ENCODE results near the gene SYNRG. TPM values are rescaled to one million over a fixed set of nuclear protein-coding genes. Genes with fewer than 3 reads are reported as not detected.

Gene SYNRG
- total and polyA plus RNA-seq, 4 donors = 6.5 to 20.5 (median 15.9) TPM

DNA sequence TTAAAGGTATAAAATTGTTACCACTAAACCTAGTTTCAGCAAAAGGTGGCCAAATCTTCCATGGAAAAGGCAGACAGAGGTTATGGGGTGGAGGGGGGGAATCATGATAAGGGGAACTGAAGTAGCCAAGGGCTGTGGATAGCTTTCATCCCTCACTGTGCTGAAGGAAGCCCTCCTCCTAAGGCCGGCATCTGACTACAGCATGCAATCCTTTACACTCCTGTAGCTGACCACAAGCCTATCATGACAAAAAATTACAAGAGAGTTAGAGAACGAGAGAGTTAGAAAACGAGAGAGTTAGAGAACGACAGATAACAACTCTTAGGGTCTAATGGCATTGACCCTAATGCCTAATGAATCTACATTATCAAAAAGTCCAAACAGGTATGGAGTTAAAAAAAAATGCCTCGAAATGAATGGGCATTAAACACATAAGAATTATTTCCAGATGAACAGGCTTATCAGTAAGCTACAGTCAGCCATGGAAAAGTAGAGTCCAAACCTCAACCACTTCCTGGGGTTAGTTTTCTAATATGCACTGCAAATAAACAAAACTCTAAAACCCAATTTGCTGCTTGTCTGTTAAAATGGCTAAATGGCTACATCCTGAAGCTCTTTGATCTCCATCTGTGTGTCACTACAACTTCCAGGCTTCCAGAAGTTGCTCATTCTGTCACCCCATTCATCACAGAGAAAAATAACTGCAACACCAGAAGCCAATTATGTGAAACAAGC is 89.8 kb downstream of the SYNRG start (continued):
- TF ChIP-seq HNF4A (conservative IDR thresholded peaks at IDR 0.05) = no peak

DNA sequence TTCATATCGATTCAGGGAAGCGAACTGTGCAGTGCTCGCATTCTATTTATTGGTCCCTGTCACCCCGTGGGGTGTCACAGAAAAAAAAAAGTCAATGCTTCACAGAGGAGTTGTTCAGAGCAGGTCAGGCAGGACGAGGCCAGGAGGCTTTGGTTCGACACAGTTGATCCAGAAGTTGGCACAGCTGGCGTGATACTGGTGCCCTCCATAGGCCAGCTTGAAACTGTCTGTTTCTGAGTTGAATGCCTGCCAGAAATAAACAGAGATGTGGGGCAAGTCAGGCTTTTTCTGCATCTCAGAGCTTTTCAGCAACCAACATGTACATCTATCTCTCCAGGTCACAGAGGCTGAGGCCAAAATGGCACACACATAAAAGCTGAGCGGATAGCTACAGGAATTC is 90.4 kb downstream of the SYNRG start:
- no peaks in the 10 kb centered on the region for H3K27me3 ChIP-seq (ENCODE audit: control insufficient read depth in 4 of 4, insufficient read depth in 4 of 4, low read length in 3 of 4)
- peaks cover 0 to 2% (median 0%) of the 10 kb centered on the region in 4 donors for H3K4me1 ChIP-seq (ENCODE audit: control insufficient read depth in 4 of 4, insufficient read depth in 4 of 4, low read length in 3 of 4)
- no peak overlapping the region for H3K27ac ChIP-seq (ENCODE audit: low read depth in 1 of 2, low read length in 2 of 2)
- no peak overlapping the region for H3K4me3 ChIP-seq (ENCODE audit: low read depth in 1 of 3, low read length in 3 of 3)
- no peaks in the 10 kb centered on the region for H3K9me3 ChIP-seq (ENCODE audit: control insufficient read depth in 4 of 4, low read length in 3 of 4)
- no peak for DNase-seq (ENCODE audit: low spot score)
- peak; percentile 78 to 81 for TF ChIP-seq RAD21 (IDR thresholded peaks at IDR 0.05)
- TF ChIP-seq YY1 (IDR thresholded peaks at IDR 0.05) = no peak
- TF ChIP-seq, protein P1, sequence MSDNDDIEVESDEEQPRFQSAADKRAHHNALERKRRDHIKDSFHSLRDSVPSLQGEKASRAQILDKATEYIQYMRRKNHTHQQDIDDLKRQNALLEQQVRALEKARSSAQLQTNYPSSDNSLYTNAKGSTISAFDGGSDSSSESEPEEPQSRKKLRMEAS (IDR thresholded peaks at IDR 0.05) = no peak
- no peak for TF ChIP-seq GABPA (IDR thresholded peaks at IDR 0.05 in 1 of 2, conservative IDR thresholded peaks at IDR 0.05 in 1 of 2)
- TF ChIP-seq, protein P2, sequence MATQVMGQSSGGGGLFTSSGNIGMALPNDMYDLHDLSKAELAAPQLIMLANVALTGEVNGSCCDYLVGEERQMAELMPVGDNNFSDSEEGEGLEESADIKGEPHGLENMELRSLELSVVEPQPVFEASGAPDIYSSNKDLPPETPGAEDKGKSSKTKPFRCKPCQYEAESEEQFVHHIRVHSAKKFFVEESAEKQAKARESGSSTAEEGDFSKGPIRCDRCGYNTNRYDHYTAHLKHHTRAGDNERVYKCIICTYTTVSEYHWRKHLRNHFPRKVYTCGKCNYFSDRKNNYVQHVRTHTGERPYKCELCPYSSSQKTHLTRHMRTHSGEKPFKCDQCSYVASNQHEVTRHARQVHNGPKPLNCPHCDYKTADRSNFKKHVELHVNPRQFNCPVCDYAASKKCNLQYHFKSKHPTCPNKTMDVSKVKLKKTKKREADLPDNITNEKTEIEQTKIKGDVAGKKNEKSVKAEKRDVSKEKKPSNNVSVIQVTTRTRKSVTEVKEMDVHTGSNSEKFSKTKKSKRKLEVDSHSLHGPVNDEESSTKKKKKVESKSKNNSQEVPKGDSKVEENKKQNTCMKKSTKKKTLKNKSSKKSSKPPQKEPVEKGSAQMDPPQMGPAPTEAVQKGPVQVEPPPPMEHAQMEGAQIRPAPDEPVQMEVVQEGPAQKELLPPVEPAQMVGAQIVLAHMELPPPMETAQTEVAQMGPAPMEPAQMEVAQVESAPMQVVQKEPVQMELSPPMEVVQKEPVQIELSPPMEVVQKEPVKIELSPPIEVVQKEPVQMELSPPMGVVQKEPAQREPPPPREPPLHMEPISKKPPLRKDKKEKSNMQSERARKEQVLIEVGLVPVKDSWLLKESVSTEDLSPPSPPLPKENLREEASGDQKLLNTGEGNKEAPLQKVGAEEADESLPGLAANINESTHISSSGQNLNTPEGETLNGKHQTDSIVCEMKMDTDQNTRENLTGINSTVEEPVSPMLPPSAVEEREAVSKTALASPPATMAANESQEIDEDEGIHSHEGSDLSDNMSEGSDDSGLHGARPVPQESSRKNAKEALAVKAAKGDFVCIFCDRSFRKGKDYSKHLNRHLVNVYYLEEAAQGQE (IDR thresholded peaks at IDR 0.05) = no peak
- peak in 1 of 2 donors; percentile 7 for TF ChIP-seq RXRA (IDR thresholded peaks at IDR 0.05)
- no peak for TF ChIP-seq JUND (IDR thresholded peaks at IDR 0.05)
- peak in 1 of 2 donors; percentile 21 for TF ChIP-seq HNF4A (conservative IDR thresholded peaks at IDR 0.05)
- TF ChIP-seq, protein P3, sequence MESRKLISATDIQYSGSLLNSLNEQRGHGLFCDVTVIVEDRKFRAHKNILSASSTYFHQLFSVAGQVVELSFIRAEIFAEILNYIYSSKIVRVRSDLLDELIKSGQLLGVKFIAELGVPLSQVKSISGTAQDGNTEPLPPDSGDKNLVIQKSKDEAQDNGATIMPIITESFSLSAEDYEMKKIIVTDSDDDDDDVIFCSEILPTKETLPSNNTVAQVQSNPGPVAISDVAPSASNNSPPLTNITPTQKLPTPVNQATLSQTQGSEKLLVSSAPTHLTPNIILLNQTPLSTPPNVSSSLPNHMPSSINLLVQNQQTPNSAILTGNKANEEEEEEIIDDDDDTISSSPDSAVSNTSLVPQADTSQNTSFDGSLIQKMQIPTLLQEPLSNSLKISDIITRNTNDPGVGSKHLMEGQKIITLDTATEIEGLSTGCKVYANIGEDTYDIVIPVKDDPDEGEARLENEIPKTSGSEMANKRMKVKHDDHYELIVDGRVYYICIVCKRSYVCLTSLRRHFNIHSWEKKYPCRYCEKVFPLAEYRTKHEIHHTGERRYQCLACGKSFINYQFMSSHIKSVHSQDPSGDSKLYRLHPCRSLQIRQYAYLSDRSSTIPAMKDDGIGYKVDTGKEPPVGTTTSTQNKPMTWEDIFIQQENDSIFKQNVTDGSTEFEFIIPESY (IDR thresholded peaks at IDR 0.05) = no peak
- TF ChIP-seq FOXA1 (IDR thresholded peaks at IDR 0.05) = no peak
- TF ChIP-seq SP1 (IDR thresholded peaks at IDR 0.05) = no peak
- TF ChIP-seq EGR1 (IDR thresholded peaks at IDR 0.05; ENCODE audit: low read depth in 2 of 2) = no peak
- no peak for TF ChIP-seq HNF4G (IDR thresholded peaks at IDR 0.05)
- TF ChIP-seq, protein P4, sequence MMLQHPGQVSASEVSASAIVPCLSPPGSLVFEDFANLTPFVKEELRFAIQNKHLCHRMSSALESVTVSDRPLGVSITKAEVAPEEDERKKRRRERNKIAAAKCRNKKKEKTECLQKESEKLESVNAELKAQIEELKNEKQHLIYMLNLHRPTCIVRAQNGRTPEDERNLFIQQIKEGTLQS (IDR thresholded peaks at IDR 0.05) = no peak
- TF ChIP-seq, protein P5, sequence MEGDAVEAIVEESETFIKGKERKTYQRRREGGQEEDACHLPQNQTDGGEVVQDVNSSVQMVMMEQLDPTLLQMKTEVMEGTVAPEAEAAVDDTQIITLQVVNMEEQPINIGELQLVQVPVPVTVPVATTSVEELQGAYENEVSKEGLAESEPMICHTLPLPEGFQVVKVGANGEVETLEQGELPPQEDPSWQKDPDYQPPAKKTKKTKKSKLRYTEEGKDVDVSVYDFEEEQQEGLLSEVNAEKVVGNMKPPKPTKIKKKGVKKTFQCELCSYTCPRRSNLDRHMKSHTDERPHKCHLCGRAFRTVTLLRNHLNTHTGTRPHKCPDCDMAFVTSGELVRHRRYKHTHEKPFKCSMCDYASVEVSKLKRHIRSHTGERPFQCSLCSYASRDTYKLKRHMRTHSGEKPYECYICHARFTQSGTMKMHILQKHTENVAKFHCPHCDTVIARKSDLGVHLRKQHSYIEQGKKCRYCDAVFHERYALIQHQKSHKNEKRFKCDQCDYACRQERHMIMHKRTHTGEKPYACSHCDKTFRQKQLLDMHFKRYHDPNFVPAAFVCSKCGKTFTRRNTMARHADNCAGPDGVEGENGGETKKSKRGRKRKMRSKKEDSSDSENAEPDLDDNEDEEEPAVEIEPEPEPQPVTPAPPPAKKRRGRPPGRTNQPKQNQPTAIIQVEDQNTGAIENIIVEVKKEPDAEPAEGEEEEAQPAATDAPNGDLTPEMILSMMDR (IDR thresholded peaks at IDR 0.05; ENCODE audit: low read depth, low read length, missing input control) = peak; percentile 47
- H3K36me3 ChIP-seq (ENCODE audit: control insufficient read depth in 4 of 4, insufficient read depth in 3 of 4, low read depth in 1 of 4, low read length in 3 of 4) = peaks cover 3 to 36% (median 31%) of the 10 kb centered on the region in 4 donors
- H3K9ac ChIP-seq (ENCODE audit: low read depth in 1 of 2, low read length in 2 of 2) = no peak overlapping the region
- 69% methylated on average over 8 of the region's 8 CpGs for WGBS

Measured in liver (tissue), 9 donors.